GM18511 (cell line): Measurements from ENCODE around the gene ATP2A3.

Experiments
- ATAC-seq: cut with Tn5 transposase; IDR thresholded peaks from one replicate; pipeline ENCODE4 v1.9.1; 2021; ENCODE audit warnings: mild to moderate bottlenecking, moderate library complexity; ENCODE audit not compliant: unreplicated experiment

The ATP2A3 gene

GRCh38 chr17:3875317-3875716 lies 88.9 kb downstream of the ATP2A3 start:
- ATAC-seq, result no peak
